Ascending aorta (tissue), 2 donors: ENCODE data around the gene OGFOD2. TPM values are rescaled to one million over a fixed set of nuclear protein-coding genes. Genes with fewer than 3 reads are reported as not detected.

Experiments used
- DNase-seq, 2 donors: peaks; one replicate each; pipeline ENCODE4 v3.0.0-alpha.2; 2019; ENCODE audit warnings: low spot score in 2 of 2
- H3K27ac ChIP-seq, 2 donors: fragments of 200-600 bp; sonication (generic); one replicate each; pipeline ENCODE4 v1.5.1; 2016 to 2017; ENCODE audit warnings: mild to moderate bottlenecking in 1 of 2
- H3K27me3 ChIP-seq: fragments of 200-600 bp; sonication (generic); one replicate; pipeline ENCODE4 v1.5.1; 2017
- H3K36me3 ChIP-seq, 2 donors: fragments of 200-600 bp; sonication (generic); one replicate each; pipeline ENCODE4 v1.5.1; 2016
- H3K4me1 ChIP-seq, 2 donors: fragments of 200-600 bp; sonication (generic); one replicate each; pipeline ENCODE4 v1.5.1; 2016 to 2017; ENCODE audit warnings: mild to moderate bottlenecking in 1 of 2
- H3K4me3 ChIP-seq, 2 donors: fragments of 200-600 bp; sonication (generic); one replicate each; pipeline ENCODE4 v1.5.1; 2016 to 2017; ENCODE audit warnings: mild to moderate bottlenecking in 1 of 2
- H3K9me3 ChIP-seq, 2 donors: fragments of 200-600 bp; sonication (generic); one replicate each; pipeline ENCODE4 v1.5.1; 2016
- intact Hi-C: fragments of 100-400 bp; cut with DNase I; formaldehyde crosslinking; loops from one replicate; pipeline ENCODE4 v1.15.1; 2023
- total RNA-seq: library from RNA; depleted of rRNA; stranded (reverse); fragments of >200 nt; gene quantifications from one replicate; pipeline ENCODE4 v1.1.0, GENCODE V29; 2016
- TF ChIP-seq, protein P1 (sequence below), 3 experiments: fragments of 200-600 bp in 2 of 3; fragments of 450-650 bp in 1 of 3; sonication (generic) in 2 of 3; IDR thresholded peaks; one replicate each; pipeline ENCODE4 v1.5.1; 2016 to 2019; ENCODE audit warnings: antibody characterized with exemption in 3 of 3, mild to moderate bottlenecking in 1 of 3, moderate library complexity in 1 of 3

OGFOD2 gene
- total RNA-seq, 1 donor from 2014 or later, result 19.6 TPM

DNA sequence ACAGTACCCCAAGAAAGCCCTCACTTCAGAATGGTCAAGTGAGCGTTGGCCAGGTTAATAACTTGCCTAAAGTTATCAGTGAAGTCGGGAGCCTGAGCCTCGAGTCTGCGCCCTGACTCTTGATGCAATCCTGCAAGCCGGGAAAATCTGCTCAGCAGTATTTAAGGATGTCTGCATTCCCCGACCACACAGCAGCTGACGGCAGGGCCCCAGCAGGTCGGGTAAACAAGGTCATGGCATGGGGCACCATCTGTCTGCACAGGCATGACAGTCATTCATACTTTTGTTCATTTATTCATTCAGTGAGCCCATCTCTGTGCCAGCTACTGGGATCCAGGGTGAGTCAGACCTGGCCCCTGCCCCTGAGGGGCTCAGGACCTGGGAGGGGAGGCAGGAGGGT, 19.9 kb upstream of the OGFOD2 start:
- Histone ChIP-seq H3K27ac (no peak overlapping the region), H3K36me3 (peaks cover 9 to 11% of the 10 kb centered on the region in 2 donors), H3K4me3 (no peak overlapping the region), H3K4me1 (no peaks in the 10 kb centered on the region), H3K9me3 (no peaks in the 10 kb centered on the region), H3K27me3 (no peaks in the 10 kb centered on the region)
- TF ChIP-seq, protein P1, sequence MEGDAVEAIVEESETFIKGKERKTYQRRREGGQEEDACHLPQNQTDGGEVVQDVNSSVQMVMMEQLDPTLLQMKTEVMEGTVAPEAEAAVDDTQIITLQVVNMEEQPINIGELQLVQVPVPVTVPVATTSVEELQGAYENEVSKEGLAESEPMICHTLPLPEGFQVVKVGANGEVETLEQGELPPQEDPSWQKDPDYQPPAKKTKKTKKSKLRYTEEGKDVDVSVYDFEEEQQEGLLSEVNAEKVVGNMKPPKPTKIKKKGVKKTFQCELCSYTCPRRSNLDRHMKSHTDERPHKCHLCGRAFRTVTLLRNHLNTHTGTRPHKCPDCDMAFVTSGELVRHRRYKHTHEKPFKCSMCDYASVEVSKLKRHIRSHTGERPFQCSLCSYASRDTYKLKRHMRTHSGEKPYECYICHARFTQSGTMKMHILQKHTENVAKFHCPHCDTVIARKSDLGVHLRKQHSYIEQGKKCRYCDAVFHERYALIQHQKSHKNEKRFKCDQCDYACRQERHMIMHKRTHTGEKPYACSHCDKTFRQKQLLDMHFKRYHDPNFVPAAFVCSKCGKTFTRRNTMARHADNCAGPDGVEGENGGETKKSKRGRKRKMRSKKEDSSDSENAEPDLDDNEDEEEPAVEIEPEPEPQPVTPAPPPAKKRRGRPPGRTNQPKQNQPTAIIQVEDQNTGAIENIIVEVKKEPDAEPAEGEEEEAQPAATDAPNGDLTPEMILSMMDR (IDR thresholded peaks at IDR 0.05), result no peak
- intact Hi-C loops, result loop anchor here (10.0 kb wide), 1 partner anchor 320 kb away; no protein-coding TSS in a partner anchor
- no peak for DNase-seq

DNA sequence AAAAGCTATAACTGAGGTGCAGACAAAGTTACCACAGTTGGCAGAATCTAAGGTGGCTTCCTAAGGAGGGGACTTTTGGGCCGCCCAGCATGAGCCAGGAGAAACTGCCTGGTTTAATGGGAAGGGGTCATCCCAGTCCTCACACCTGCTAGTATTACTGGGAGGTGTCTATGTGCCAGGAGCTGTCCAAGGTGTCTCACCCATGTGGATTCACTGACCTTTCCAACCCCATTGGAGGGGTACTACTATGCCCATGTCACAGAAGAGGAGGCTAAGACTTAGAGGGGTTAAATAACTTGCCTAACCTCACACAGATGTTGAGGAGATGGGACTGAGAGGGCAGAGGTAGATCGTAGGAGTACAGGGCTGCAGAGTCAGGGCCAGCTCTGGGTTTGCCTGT, 19.0 kb upstream of the OGFOD2 start:
- H3K27me3 ChIP-seq, result no peaks in the 10 kb centered on the region
- DNase-seq, result no peak
- no peaks in the 10 kb centered on the region for H3K4me1 ChIP-seq
- H3K27ac ChIP-seq, result no peak overlapping the region
- peaks cover 9 to 11% of the 10 kb centered on the region in 2 donors for H3K36me3 ChIP-seq
- intact Hi-C loops, result loop anchor here (10.0 kb wide), 1 partner anchor 321 kb away; no protein-coding TSS in a partner anchor
- TF ChIP-seq, protein P1 (IDR thresholded peaks at IDR 0.05), result no peak
- H3K9me3 ChIP-seq, result no peaks in the 10 kb centered on the region
- H3K4me3 ChIP-seq, result no peak overlapping the region

DNA sequence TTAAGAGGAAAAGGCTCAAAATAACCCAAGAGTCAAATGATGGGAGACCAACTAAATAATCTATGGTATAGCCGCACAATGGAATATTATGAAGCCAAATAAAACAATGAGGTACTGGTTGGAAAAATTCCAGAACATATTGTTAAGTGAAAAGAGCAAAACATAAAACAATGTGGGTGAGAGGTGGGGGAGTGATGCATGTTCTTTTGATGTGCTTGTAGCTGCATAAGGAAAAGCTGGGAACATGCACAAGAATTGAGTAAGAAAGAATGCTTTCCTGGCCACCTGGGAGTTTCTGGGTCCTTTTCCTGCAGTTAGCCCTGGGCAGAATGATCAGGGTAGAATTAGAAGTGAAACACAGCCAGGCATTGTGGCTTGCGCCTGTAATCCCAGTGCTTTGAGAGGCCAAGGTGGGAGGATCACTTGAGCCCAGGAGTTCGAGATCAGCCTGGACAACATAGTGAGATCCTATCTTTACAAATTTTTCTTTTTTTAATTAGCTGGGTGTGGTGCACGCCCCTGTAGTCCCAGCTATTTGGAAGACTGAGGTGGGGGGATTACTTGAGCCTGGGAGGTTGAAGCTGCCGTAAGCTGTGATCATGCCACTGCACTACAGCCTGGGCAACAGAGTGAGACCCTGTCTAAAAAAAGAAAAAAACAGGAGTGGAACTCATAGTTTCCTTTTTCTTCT, 16.7 kb upstream of the OGFOD2 start:
- intact Hi-C loops, result loop anchor here (10.0 kb wide), 1 partner anchor 324 kb away; no protein-coding TSS in a partner anchor
- TF ChIP-seq, protein P1 (IDR thresholded peaks at IDR 0.05), result no peak
- no peak for DNase-seq
- Histone ChIP-seq H3K36me3 (peaks cover 9 to 11% of the 10 kb centered on the region in 2 donors), H3K9me3 (no peaks in the 10 kb centered on the region), H3K4me3 (no peak overlapping the region), H3K27ac (no peak overlapping the region), H3K4me1 (no peaks in the 10 kb centered on the region), H3K27me3 (no peaks in the 10 kb centered on the region)

DNA sequence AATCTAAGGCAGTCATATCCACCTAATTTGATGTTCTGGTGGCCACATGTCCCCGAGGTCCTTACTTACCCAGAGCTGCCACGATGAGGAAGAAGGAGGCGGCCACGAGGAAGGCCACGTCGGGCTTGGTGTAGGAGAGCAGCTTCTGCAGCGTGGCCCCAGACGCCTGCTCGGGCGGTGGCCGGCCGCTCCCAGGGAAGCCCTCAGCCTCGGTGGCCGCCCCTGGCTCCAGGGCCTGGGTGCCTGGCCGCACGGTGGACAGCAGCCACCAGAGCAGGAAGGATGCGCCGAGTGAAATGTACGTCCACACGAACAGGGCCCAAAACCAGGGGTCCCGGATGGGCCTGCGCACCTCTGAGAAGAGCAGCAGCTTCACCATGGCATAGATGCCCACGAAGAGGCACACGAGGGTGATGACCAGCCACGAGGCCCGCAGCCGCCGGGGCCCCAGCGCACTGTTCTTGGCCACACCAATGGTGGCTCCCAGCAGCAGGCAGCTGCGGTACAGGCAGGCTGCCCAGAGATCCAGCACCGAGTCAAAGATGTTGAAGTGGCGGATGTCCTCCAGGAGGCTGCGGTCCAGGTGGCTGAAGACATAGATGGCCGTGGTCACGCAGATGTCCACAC, 15.4 kb upstream of the OGFOD2 start:
- Histone ChIP-seq H3K27ac (no peak overlapping the region), H3K27me3 (no peaks in the 10 kb centered on the region), H3K36me3 (peaks cover 9 to 11% of the 10 kb centered on the region in 2 donors), H3K4me3 (no peak overlapping the region), H3K4me1 (peaks cover 4 to 12% of the 10 kb centered on the region in 2 donors), H3K9me3 (no peaks in the 10 kb centered on the region)
- intact Hi-C loops, result loop anchor here (10.0 kb wide), 1 partner anchor 325 kb away; no protein-coding TSS in a partner anchor
- no peak for DNase-seq
- TF ChIP-seq, protein P1 (IDR thresholded peaks at IDR 0.05), result no peak

DNA sequence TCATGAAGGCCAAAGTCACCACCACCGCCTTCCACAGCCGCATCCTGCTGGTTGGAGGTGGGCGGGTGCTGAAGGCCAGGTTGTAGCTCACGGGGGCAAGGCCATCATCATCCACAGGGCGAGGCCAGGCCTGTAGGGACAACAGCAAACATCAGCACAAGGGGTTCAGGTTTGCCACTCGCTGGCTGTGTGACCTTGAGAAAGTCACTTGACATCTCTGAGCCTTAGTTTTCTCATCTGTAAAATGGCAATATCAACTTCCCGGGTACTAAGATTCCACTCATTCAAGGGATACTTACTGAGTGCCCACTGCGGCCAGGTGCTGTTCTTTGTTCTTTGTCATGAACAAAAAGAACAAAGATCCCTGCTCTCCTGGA, 14.9 kb upstream of the OGFOD2 start:
- DNase-seq, result no peak
- Histone ChIP-seq H3K36me3 (peaks cover 9 to 11% of the 10 kb centered on the region in 2 donors), H3K9me3 (no peaks in the 10 kb centered on the region), H3K27ac (no peak overlapping the region), H3K4me3 (no peak overlapping the region), H3K27me3 (no peaks in the 10 kb centered on the region), H3K4me1 (peaks cover 4 to 16% of the 10 kb centered on the region in 2 donors)
- intact Hi-C loops, result no loop called here
- TF ChIP-seq, protein P1 (IDR thresholded peaks at IDR 0.05), result no peak
